Karpas-422 (cell line): Measurements from ENCODE around the gene PPOX. TPM values are rescaled to one million over a fixed set of nuclear protein-coding genes. Genes with fewer than 3 reads are reported as not detected.

Source experiments
- DNase-seq: peaks from one replicate; pipeline ENCODE4 v3.0.0-alpha.2; 2015
- H2AFZ ChIP-seq: fragments of 200-600 bp; sonication (generic); 2 replicates; pipeline ENCODE4 v1.6.1; 2014; ENCODE audit warnings: antibody characterized with exemption, low read length, mixed read lengths
- H3K27ac ChIP-seq: fragments of 200-600 bp; sonication (generic); 2 replicates; pipeline ENCODE4 v1.5.1; 2014; ENCODE audit warnings: mild to moderate bottlenecking, low read length, moderate library complexity
- H3K27me3 ChIP-seq: fragments of 200-600 bp; sonication (generic); 2 replicates; pipeline ENCODE4 v1.6.1; 2014; ENCODE audit warnings: low read length, mixed read lengths
- H3K36me3 ChIP-seq: fragments of 200-600 bp; sonication (generic); 2 replicates; pipeline ENCODE4 v1.6.1; 2014; ENCODE audit warnings: low read length, mixed read lengths; ENCODE audit not compliant: insufficient read depth
- H3K4me1 ChIP-seq: fragments of 200-600 bp; sonication (generic); 2 replicates; pipeline ENCODE4 v1.6.1; 2014; ENCODE audit warnings: mild to moderate bottlenecking, low read length, mixed read lengths
- H3K4me2 ChIP-seq: fragments of 200-600 bp; sonication (generic); 2 replicates; pipeline ENCODE4 v1.6.1; 2014; ENCODE audit warnings: low read length, low read depth, mild to moderate bottlenecking; ENCODE audit not compliant: poor library complexity, severe bottlenecking
- H3K4me3 ChIP-seq: fragments of 200-600 bp; sonication (generic); 2 replicates; pipeline ENCODE4 v1.5.1; 2014; ENCODE audit warnings: mild to moderate bottlenecking, antibody characterized with exemption, low read length, mixed read lengths
- H3K79me2 ChIP-seq: fragments of 200-600 bp; sonication (generic); 2 replicates; pipeline ENCODE4 v1.6.1; 2014; ENCODE audit warnings: mild to moderate bottlenecking, low read length, mixed read lengths
- H3K9ac ChIP-seq: fragments of 200-600 bp; sonication (generic); 2 replicates; pipeline ENCODE4 v1.6.0; 2014; ENCODE audit warnings: low read length
- H3K9me2 ChIP-seq: fragments of 200-600 bp; sonication (generic), shearing (Covaris generic); replicated peaks from 2 replicates; pipeline ENCODE4 v1.6.0; 2014; ENCODE audit warnings: mild to moderate bottlenecking, low read length, moderate library complexity; ENCODE audit not compliant: insufficient read depth
- H3K9me3 ChIP-seq: fragments of 300-700, 200-600 bp; sonication (generic); 2 replicates; pipeline ENCODE4 v1.6.1; 2014; ENCODE audit warnings: low read length, mixed read lengths
- H4K20me1 ChIP-seq: fragments of 200-600 bp; sonication (generic); 2 replicates; pipeline ENCODE4 v1.6.1; 2014; ENCODE audit warnings: mild to moderate bottlenecking, antibody characterized with exemption, low read length, low read depth; ENCODE audit not compliant: insufficient read depth
- total RNA-seq: library from RNA; depleted of rRNA; stranded (reverse); fragments of >200 nt; shearing (Covaris generic); gene quantifications from 2 replicates; pipeline ENCODE4 v1.2.3, GENCODE V29; 2014; ENCODE audit warnings: low replicate concordance

PPOX gene
- total RNA-seq, 1 experiment from 2014 or later = 60.8 TPM

DNA sequence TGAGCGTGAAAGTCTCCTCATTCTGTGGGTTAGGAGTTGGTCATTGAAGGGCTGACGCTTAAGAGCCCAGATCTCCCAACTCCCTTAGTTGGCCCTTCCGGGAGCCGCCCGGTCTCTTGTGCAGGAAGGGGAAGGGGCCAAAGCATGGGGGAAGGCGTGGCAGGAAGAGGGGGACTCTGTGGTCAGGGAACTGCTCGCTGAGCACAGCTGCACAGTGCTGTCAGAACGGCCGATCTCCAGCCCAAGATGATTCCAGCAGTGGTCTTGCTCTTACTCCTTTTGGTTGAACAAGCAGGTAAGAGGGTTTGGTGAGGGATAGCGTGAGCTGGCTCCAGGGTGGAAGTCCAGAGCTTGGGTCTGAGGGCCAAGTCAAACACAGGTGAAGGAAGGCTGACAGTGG is 48.9 kb downstream of the PPOX start, which contains the start of gene FCER1G:
FCER1G (plus strand) TSS at position 220 of the 400 bp plus-strand sequence; CDS start at position 247, 27 bp downstream.
- Histone ChIP-seq H3K36me3 (peaks cover 31% of the 10 kb centered on the region), H3K79me2 (no peaks in the 10 kb centered on the region), H4K20me1 (no peaks in the 10 kb centered on the region), H3K4me3 (no peak within 1 kb of the TSS), H3K4me2 (no peak within 1 kb of the TSS), H3K27me3 (no peaks in the 10 kb centered on the region), H3K9ac (no peak within 1 kb of the TSS), H2AFZ (no peak within 1 kb of the TSS), H3K9me2 (no peaks in the 10 kb centered on the region), H3K9me3 (no peaks in the 10 kb centered on the region), H3K27ac (no peak within 1 kb of the TSS), H3K4me1 (peaks cover 22% of the 10 kb centered on the region)
- no peak for DNase-seq

DNA sequence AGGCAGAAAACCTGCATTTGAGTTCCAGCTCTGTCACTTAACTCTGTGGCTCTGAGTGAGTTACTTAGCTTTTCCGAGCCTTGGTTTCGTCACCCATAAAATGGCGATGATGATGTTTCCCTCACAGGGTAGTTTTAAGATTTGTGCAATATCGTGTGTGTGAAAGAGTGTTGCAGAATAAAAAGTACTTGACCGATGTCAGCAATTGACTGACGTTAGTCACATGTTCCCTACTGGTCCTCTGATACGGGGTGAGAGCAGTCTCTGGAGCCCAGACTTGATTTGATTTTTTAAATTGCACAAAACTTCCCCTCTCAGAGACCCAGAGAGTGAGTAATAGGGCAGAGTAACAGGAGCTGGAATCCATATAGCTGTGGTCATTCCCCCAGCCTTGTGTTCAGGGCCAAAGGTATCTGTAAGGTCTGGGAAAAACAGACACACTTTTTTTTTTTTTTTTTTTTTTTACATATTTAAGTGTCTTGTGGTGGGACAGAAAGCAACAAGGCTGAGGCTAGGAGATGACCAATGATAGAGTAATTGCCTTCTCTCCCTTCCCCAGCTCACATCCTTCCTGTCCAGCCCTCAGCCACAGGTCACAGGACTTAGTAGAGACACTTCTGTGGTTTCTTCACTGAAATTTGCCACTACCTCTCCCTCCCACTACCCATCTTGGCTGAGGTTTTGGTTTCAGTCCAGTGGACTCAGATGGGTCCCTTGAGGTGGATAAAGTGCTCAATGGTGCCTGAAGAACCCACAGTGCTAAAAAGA is 50.9 kb downstream of the PPOX start:
- peak overlapping the region; percentile 9 for H3K4me2 ChIP-seq
- H3K9ac ChIP-seq = no peak overlapping the region
- DNase-seq = peak; percentile 68
- H3K4me1 ChIP-seq = peaks cover 22% of the 10 kb centered on the region
- H3K9me3 ChIP-seq = no peaks in the 10 kb centered on the region
- H3K4me3 ChIP-seq = no peak overlapping the region
- H3K27ac ChIP-seq = no peak overlapping the region
- H3K27me3 ChIP-seq = no peaks in the 10 kb centered on the region
- H3K36me3 ChIP-seq = peaks cover 17% of the 10 kb centered on the region
- H2AFZ ChIP-seq = no peak overlapping the region
- no peaks in the 10 kb centered on the region for H4K20me1 ChIP-seq
- no peaks in the 10 kb centered on the region for H3K9me2 ChIP-seq
- no peaks in the 10 kb centered on the region for H3K79me2 ChIP-seq

- Histone ChIP-seq H3K36me3 (peaks cover 14% of the 10 kb centered on the region; the same call in 1 of the 2 replicates), H3K27ac (no peak overlapping the region), H3K9ac (no peak overlapping the region), H3K79me2 (no peaks in the 10 kb centered on the region), H3K4me1 (peaks cover 22% of the 10 kb centered on the region), H4K20me1 (no peaks in the 10 kb centered on the region), H3K9me2 (no peaks in the 10 kb centered on the region), H3K9me3 (no peaks in the 10 kb centered on the region), H2AFZ (no peak overlapping the region), H3K27me3 (no peaks in the 10 kb centered on the region), H3K4me2 (no peak overlapping the region), H3K4me3 (no peak overlapping the region)
- no peak for DNase-seq
These were observed 51.6 kb downstream of the PPOX start for GRCh38 chr1:161217831-161218230.

DNA sequence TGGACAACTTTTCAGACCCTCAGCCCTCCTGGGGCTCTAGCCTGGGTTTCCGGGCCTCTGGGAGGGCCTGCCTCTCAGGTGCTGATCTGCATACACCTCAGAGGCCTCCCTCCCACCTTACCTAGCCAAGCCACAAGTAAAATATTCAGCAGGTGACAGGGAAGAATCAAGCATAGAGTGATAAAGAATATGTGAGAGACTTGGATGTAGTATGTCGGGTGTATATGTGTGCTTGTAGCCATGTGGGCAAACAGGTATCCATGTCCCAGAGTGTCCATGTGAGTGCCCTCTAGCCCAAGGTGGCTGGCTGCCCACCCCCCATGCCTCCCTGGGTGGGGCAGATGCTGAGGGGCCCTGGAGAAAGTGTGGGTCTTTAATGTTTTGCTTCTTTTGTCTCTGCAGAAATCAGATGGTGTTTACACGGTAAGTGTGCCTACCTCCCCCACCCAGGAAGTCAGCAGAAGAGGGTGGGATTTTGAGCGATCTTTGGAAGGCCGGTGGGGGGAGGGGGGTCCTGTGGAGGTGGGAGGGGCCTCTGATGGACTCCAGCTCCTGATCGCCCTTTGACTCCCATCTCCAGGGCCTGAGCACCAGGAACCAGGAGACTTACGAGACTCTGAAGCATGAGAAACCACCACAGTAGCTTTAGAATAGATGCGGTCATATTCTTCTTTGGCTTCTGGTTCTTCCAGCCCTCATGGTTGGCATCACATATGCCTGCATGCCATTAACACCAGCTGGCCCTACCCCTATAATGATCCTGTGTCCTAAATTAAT is 52.3 kb downstream of the PPOX start:
- no peak overlapping the region for H2AFZ ChIP-seq
- no peaks in the 10 kb centered on the region for H4K20me1 ChIP-seq
- H3K27me3 ChIP-seq = no peaks in the 10 kb centered on the region
- H3K4me3 ChIP-seq = no peak overlapping the region
- H3K36me3 ChIP-seq = peaks cover 9% of the 10 kb centered on the region; the same call in 1 of the 2 replicates
- H3K79me2 ChIP-seq = no peaks in the 10 kb centered on the region
- no peak for DNase-seq
- H3K9me2 ChIP-seq = no peaks in the 10 kb centered on the region
- peaks cover 22% of the 10 kb centered on the region for H3K4me1 ChIP-seq
- no peak overlapping the region for H3K4me2 ChIP-seq
- no peak overlapping the region for H3K9ac ChIP-seq
- no peak overlapping the region for H3K27ac ChIP-seq
- no peaks in the 10 kb centered on the region for H3K9me3 ChIP-seq

DNA sequence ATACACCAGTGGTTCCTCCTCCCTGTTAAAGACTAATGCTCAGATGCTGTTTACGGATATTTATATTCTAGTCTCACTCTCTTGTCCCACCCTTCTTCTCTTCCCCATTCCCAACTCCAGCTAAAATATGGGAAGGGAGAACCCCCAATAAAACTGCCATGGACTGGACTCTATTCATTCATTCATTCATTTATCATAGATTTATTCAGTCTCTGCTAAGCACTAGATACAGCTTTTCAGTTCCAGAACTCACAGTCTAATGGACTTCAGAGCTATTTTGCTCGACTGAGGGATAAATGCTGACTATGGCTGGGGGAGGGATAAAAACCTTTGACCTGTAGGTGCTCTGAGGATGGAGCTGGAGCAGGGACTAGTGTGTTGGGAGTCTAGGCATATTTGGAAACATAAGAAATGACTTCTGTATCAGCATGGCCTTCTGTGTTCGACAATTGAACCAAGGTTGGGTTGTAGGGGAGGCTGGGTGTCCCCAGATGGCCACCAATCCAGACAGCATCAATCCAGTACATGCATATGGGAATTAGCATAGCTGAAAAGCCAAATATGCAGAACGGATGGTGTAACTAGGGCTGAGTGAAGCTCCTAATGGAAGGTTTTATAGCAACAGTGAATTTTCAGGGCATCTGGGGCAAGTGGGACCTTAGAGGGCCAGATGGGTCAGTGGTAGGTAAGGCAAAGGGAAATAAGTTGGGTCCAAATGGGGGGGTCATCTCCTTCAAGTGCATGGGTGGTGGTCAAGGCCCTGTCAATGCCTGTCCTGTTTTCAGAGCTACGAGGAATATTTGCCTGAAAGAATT is 53.1 kb downstream of the PPOX start:
- no peak for DNase-seq
- Histone ChIP-seq H3K4me1 (peaks cover 22% of the 10 kb centered on the region), H3K27me3 (no peaks in the 10 kb centered on the region), H3K9me2 (no peaks in the 10 kb centered on the region), H4K20me1 (no peaks in the 10 kb centered on the region), H3K9ac (no peak overlapping the region), H3K79me2 (no peaks in the 10 kb centered on the region), H2AFZ (no peak overlapping the region), H3K36me3 (peaks cover under 1% of the 10 kb centered on the region; the same call in 1 of the 2 replicates), H3K27ac (no peak overlapping the region), H3K9me3 (no peaks in the 10 kb centered on the region), H3K4me2 (no peak overlapping the region), H3K4me3 (no peak overlapping the region)

- Histone ChIP-seq H2AFZ (no peak overlapping the region), H3K4me1 (peaks cover 23% of the 10 kb centered on the region), H3K36me3 (no peaks in the 10 kb centered on the region; the same call in 1 of the 2 replicates), H3K79me2 (no peaks in the 10 kb centered on the region), H3K9me2 (no peaks in the 10 kb centered on the region), H3K27me3 (no peaks in the 10 kb centered on the region), H4K20me1 (no peaks in the 10 kb centered on the region), H3K4me2 (no peak overlapping the region), H3K27ac (no peak overlapping the region), H3K4me3 (no peak overlapping the region), H3K9me3 (no peaks in the 10 kb centered on the region), H3K9ac (no peak overlapping the region)
- DNase-seq = no peak
These were observed 53.8 kb downstream of the PPOX start for GRCh38 chr1:161220002-161220401.
